Suprapubic skin (tissue), 4 donors: Measurements from ENCODE around the gene KIF16B. TPM values are rescaled to one million over a fixed set of nuclear protein-coding genes. Genes with fewer than 3 reads are reported as not detected.
"Not testable (repeated sequence)": the region's sequence is repeated elsewhere in the genome, so short reads cannot be mapped to it uniquely, and the experiment has no call there.

Source experiments
- DNase-seq, 2 donors: peaks; one replicate each; pipeline ENCODE4 v3.0.0-alpha.2; 2019; ENCODE audit warnings: low spot score in 2 of 2
- H3K27ac ChIP-seq: fragments of 200-600 bp; sonication (generic); one replicate; pipeline ENCODE4 v1.5.1; 2019
- H3K27me3 ChIP-seq: fragments of 200-600 bp; sonication (generic); one replicate; pipeline ENCODE4 v1.5.1; 2019
- H3K36me3 ChIP-seq: fragments of 200-600 bp; sonication (generic); one replicate; pipeline ENCODE4 v1.5.1; 2019
- H3K4me1 ChIP-seq: fragments of 200-600 bp; sonication (generic); one replicate; pipeline ENCODE4 v1.5.1; 2019
- H3K4me3 ChIP-seq: fragments of 200-600 bp; sonication (generic); one replicate; pipeline ENCODE4 v1.5.1; 2019; ENCODE audit warnings: mild to moderate bottlenecking
- H3K9me3 ChIP-seq: fragments of 200-600 bp; sonication (generic); one replicate; pipeline ENCODE4 v1.5.1; 2019
- EP300 ChIP-seq: sonication (generic); formaldehyde crosslinking; IDR thresholded peaks from one replicate; pipeline ENCODE4 v1.6.1; 2017; ENCODE audit warnings: antibody characterized with exemption
- POLR2A ChIP-seq, 2 donors: fragments of 450-650 bp; IDR thresholded peaks; one replicate each; pipeline ENCODE4 v1.6.1; 2017; ENCODE audit warnings: antibody characterized with exemption in 2 of 2, mild to moderate bottlenecking in 2 of 2, moderate library complexity in 2 of 2
- POLR2AphosphoS5 ChIP-seq, 3 donors: sonication (generic); formaldehyde crosslinking; IDR thresholded peaks; one replicate each; pipeline ENCODE4 v1.6.1; 2017; ENCODE audit warnings: antibody characterized with exemption in 3 of 3
- WGBS: methylation state at CpG from one replicate; pipeline ENCODE4 v1.1.5; 2018; 5-methylcytosine and 5-hydroxymethylcytosine counted together
- total RNA-seq, 4 donors: library from RNA; depleted of rRNA; stranded (reverse); fragments of >200 nt; gene quantifications; one replicate each; pipeline ENCODE4 v1.1.0, GENCODE V29; 2016
- TF ChIP-seq, protein P1 (sequence below), 2 donors: fragments of 200-600 bp in 1 of 2; fragments of 450-650 bp in 1 of 2; sonication (generic) in 1 of 2; IDR thresholded peaks; one replicate each; pipeline ENCODE4 v1.5.1; 2016 to 2019; ENCODE audit warnings: antibody characterized with exemption in 2 of 2, mild to moderate bottlenecking in 1 of 2, moderate library complexity in 1 of 2

KIF16B gene
- total RNA-seq, 4 donors from 2014 or later = 23.7 to 64.0 (median 38.2) TPM

DNA sequence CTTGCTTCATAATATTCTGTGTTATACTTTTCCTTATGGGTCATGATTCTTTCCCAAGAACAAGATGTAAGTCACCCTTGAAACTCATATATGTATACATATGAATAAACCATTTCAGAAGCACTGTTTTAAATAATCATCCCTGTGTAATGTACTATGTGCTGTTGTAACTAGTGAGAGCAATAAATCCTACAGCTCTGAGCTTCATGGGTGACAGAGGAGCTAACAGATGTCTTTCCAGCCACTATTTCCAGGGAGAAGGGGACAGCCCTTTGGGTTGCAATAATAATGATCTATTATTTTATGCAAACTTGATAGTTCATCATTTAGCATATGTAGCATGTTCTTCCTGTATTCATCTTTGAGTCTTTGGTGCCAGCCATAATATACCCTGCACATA, 342.8 kb downstream of the KIF16B start:
- Histone ChIP-seq H3K4me1 (no peaks in the 10 kb centered on the region), H3K36me3 (no peaks in the 10 kb centered on the region), H3K27me3 (no peaks in the 10 kb centered on the region), H3K27ac (no peak overlapping the region), H3K9me3 (no peaks in the 10 kb centered on the region), H3K4me3 (no peak overlapping the region)
- TF ChIP-seq POLR2A (IDR thresholded peaks at IDR 0.05) (no peak), POLR2AphosphoS5 (IDR thresholded peaks at IDR 0.05) (no peak), EP300 (no peak)
- TF ChIP-seq, protein P1, sequence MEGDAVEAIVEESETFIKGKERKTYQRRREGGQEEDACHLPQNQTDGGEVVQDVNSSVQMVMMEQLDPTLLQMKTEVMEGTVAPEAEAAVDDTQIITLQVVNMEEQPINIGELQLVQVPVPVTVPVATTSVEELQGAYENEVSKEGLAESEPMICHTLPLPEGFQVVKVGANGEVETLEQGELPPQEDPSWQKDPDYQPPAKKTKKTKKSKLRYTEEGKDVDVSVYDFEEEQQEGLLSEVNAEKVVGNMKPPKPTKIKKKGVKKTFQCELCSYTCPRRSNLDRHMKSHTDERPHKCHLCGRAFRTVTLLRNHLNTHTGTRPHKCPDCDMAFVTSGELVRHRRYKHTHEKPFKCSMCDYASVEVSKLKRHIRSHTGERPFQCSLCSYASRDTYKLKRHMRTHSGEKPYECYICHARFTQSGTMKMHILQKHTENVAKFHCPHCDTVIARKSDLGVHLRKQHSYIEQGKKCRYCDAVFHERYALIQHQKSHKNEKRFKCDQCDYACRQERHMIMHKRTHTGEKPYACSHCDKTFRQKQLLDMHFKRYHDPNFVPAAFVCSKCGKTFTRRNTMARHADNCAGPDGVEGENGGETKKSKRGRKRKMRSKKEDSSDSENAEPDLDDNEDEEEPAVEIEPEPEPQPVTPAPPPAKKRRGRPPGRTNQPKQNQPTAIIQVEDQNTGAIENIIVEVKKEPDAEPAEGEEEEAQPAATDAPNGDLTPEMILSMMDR (IDR thresholded peaks at IDR 0.05) = no peak
- DNase-seq = no peak

DNA sequence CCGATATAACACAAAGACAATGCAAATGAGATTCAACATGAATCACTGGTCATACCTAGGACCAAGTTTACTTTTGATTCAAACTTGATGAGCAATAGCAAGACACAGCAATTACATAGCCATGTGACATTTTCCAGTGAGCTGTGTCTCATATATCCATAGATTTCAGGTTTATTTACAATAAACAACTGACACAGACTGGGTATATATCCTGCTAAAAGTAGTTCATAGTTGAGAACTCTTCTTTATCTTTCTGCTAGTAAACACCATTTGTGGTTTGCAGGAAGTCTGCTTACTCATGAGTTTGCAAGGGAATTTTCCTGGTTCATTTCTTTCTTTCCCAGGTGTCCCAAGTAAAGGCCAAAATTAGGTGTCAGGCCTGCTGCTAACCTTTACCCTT, 343.4 kb downstream of the KIF16B start:
- DNase-seq = no peak
- Histone ChIP-seq H3K27ac (no peak overlapping the region), H3K27me3 (no peaks in the 10 kb centered on the region), H3K9me3 (no peaks in the 10 kb centered on the region), H3K4me1 (no peaks in the 10 kb centered on the region), H3K4me3 (no peak overlapping the region), H3K36me3 (no peaks in the 10 kb centered on the region)
- 93% methylated on average over 1 of the region's 1 CpG for WGBS
- no peak for TF ChIP-seq EP300
- TF ChIP-seq, protein P1 (IDR thresholded peaks at IDR 0.05) = no peak
- TF ChIP-seq POLR2AphosphoS5 (IDR thresholded peaks at IDR 0.05) = no peak
- TF ChIP-seq POLR2A (IDR thresholded peaks at IDR 0.05) = no peak

DNA sequence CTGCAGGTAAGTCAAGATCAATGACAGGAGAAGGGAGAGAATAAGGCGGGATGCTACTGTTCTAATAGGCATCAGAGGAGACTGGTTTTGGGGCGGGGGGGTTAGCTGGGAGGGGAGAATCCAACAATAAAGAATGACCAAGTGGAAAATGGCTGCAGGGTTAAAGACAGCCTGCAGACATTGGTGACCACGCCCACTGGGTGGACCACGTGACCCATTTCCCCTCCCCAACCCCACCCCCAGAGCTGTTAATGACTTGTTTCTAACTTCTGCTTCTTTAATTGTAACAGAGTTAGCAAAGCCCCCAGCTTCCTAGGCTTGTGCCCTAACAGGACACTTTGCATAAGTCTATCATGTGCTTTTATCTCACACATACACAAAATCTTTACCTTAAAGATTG, 344.5 kb downstream of the KIF16B start:
- Histone ChIP-seq H3K4me3 (no peak overlapping the region), H3K9me3 (no peaks in the 10 kb centered on the region), H3K27me3 (no peaks in the 10 kb centered on the region), H3K4me1 (no peaks in the 10 kb centered on the region), H3K27ac (no peak overlapping the region), H3K36me3 (no peaks in the 10 kb centered on the region)
- 79% methylated on average over 4 of the region's 4 CpGs for WGBS
- TF ChIP-seq POLR2A (IDR thresholded peaks at IDR 0.05) (no peak), POLR2AphosphoS5 (IDR thresholded peaks at IDR 0.05) (no peak), EP300 (no peak)
- no peak for DNase-seq

- H3K9me3 ChIP-seq = not testable (repeated sequence)
These were observed 346.3 kb downstream of the KIF16B start for GRCh38 chr20:16226961-16227360.

GRCh38 chr20:16224836-16225235, 348.4 kb downstream of the KIF16B start:
- no peak overlapping the region for H3K4me3 ChIP-seq
- H3K27ac ChIP-seq = no peak overlapping the region
- WGBS = 54% methylated on average over 3 of the region's 3 CpGs
- no peak for DNase-seq
- no peaks in the 10 kb centered on the region for H3K36me3 ChIP-seq
- TF ChIP-seq EP300 (no peak), POLR2A (IDR thresholded peaks at IDR 0.05) (no peak), POLR2AphosphoS5 (IDR thresholded peaks at IDR 0.05) (no peak)
- TF ChIP-seq, protein P1 (IDR thresholded peaks at IDR 0.05) = no peak
- no peaks in the 10 kb centered on the region for H3K4me1 ChIP-seq
- H3K27me3 ChIP-seq = no peaks in the 10 kb centered on the region
- no peaks in the 10 kb centered on the region for H3K9me3 ChIP-seq

More at GRCh38 chr20:16226961-16227360, 346.3 kb downstream of the KIF16B start:
- H3K27me3 ChIP-seq, H3K4me3 ChIP-seq, H3K27ac ChIP-seq, H3K36me3 ChIP-seq, H3K4me1 ChIP-seq, DNase-seq: not testable (repeated sequence)
- no CpG with 5 or more reads among the region's 27 CpGs for WGBS

DNA sequence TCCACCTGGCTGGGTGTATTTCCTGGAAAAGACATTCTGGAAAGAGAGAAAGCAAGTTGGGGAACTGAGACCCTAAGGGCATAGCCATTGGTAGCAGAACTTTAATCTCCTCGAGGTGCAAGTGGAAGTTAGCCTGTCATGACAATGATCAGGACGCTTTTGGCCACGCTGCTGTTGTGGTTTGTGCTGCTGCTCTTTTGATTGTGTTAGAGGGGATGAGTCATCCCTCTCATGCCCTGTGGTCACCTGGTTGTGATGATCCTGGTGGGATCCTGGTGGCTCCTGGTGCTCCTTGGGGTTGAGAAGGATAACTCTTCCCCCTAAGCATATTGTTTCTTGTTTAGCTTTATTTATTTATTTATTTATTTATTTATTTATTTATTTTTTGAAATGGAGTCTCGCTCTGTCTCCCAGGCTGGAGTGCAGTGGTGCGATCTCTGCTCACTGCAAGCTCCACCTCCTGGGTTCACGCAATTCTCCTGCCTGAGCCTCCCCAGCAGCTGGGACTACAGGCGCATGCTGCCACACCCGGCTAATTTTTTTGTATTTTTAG, 350.3 kb downstream of the KIF16B start:
- Histone ChIP-seq H3K27ac (no peak overlapping the region), H3K27me3 (no peaks in the 10 kb centered on the region), H3K4me1 (no peaks in the 10 kb centered on the region), H3K36me3 (no peaks in the 10 kb centered on the region), H3K4me3 (no peak overlapping the region), H3K9me3 (no peaks in the 10 kb centered on the region)
- 85% methylated on average over 8 of the region's 8 CpGs for WGBS
- TF ChIP-seq EP300 (no peak), POLR2A (IDR thresholded peaks at IDR 0.05) (no peak)
- TF ChIP-seq, protein P1 (IDR thresholded peaks at IDR 0.05) = no peak
- no peak for DNase-seq

Other genes starting within 250 kb of the KIF16B start
- gene SNRPB2, start 156.6 kb upstream of the KIF16B start, total RNA-seq = 10 to 100 TPM; 14.1 to 26.9 (median 17.8) TPM
- gene OTOR, start 174.9 kb upstream of the KIF16B start, total RNA-seq = not detected